VCaP (cell line): ENCODE data around the gene WDR81.
"Not testable (repeated sequence)": the region's sequence is repeated elsewhere in the genome, so short reads cannot be mapped to it uniquely, and the experiment has no call there.

ENCODE experiments used
- H3K27ac ChIP-seq: fragments of 450-650 bp; 2 replicates; pipeline ENCODE4 v1.5.1; 2017
- TF ChIP-seq, protein P1 (sequence below): fragments of 450-650 bp; conservative IDR thresholded peaks from 2 replicates; pipeline ENCODE4 v1.5.1; 2017; ENCODE audit warnings: mild to moderate bottlenecking, moderate library complexity

WDR81 gene

DNA sequence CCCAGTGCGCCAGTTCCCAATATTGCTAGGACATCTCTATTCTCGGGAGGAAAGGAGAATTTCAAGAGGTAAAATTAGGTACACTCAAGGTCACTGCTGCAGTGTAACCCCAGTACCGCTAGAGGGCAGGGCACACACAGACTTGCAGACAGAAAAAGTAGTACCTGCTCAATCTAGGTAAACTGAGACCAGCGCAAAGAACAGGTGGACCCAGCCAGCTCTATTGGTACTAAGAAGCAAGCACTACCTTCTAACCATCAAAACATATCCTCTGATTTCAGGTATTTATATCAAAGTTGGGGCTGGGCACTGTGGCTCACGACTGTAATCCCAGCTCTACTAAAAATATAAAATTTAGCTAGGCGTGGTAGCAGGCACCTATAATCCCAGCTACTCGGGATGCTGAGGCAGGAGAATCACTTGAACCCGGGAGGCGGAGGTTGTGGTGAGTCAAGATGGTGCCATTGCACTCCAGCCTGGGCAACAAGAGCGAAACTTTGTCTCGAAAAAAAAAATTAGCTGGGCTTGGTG is 3.6 kb upstream of the WDR81 start:
- no peak overlapping the region for H3K27ac ChIP-seq
- TF ChIP-seq, protein P1, sequence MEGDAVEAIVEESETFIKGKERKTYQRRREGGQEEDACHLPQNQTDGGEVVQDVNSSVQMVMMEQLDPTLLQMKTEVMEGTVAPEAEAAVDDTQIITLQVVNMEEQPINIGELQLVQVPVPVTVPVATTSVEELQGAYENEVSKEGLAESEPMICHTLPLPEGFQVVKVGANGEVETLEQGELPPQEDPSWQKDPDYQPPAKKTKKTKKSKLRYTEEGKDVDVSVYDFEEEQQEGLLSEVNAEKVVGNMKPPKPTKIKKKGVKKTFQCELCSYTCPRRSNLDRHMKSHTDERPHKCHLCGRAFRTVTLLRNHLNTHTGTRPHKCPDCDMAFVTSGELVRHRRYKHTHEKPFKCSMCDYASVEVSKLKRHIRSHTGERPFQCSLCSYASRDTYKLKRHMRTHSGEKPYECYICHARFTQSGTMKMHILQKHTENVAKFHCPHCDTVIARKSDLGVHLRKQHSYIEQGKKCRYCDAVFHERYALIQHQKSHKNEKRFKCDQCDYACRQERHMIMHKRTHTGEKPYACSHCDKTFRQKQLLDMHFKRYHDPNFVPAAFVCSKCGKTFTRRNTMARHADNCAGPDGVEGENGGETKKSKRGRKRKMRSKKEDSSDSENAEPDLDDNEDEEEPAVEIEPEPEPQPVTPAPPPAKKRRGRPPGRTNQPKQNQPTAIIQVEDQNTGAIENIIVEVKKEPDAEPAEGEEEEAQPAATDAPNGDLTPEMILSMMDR = peak; percentile 99

- not testable (repeated sequence) for H3K27ac ChIP-seq
These were observed 2.5 kb upstream of the WDR81 start for GRCh38 chr17:1722022-1722421.

GRCh38 chr17:1724869-1725641 is 551 bp downstream of the WDR81 start:
- peak overlapping the region; percentile 79 for H3K27ac ChIP-seq

GRCh38 chr17:1725642-1726511 is 1.4 kb downstream of the WDR81 start:
- peak overlapping the region; percentile 79; the same call in 1 of the 2 replicates for H3K27ac ChIP-seq
- TF ChIP-seq, protein P1 = no peak

More at GRCh38 chr17:1724869-1725641, 551 bp downstream of the WDR81 start:
- TF ChIP-seq, protein P1 = 0 out of 2 replicates have a peak, but pooled peaks have one; percentile 18

- TF ChIP-seq, protein P1 = no peak
- no peak overlapping the region for H3K27ac ChIP-seq
These were observed 2.2 kb downstream of the WDR81 start for GRCh38 chr17:1726626-1727257.

GRCh38 chr17:1727258-1727789 is 2.8 kb downstream of the WDR81 start:
- TF ChIP-seq, protein P1 = no peak
- H3K27ac ChIP-seq = no peak overlapping the region

GRCh38 chr17:1727876-1728630 is 3.5 kb downstream of the WDR81 start:
- no peak overlapping the region for H3K27ac ChIP-seq
- TF ChIP-seq, protein P1 = no peak
